Measurements from ENCODE around the gene ATP8B1.

ATP8B1 gene

DNA sequence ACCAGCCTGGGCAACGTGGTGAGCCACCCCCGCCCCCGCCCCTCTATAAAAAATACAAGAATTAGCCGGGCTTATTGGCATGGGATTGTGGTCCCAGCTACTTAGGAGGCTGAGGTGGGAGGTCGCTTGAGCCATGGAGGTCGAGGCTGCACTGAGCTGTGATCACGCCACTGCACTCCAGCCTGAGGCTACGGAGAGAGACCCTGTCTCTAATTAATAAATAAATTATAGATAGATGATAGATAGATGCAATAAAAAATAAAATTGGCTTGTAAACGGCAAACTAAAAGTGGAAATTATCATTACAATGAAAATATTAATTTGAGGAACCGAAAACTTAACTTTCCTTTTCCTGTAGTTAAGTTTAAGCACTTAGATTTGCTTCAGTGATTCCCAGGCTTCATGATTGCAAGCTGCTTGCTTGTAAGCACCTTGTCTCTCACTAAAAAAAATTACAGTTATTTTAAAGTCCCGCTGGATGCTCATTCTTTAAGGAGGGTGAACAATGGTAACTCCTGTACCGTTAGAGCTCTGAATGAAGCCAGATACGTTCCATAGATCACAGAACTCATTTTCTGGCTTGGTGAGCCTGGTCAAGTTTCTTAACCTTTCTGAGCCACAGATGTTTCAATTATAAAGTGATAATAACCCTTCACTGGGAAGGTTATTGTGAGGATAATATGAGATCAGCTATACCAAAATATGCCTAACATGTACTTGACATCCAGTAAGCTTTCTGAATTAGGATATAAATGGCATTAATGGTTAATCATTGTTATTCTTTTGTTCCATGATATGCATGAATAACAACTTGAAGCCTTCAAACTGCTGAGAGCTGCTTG, 172.1 kb downstream of the ATP8B1 start:
- peak overlapping the region; percentile 95 for H2AFZ ChIP-seq (ENCODE audit: low read length)

DNA sequence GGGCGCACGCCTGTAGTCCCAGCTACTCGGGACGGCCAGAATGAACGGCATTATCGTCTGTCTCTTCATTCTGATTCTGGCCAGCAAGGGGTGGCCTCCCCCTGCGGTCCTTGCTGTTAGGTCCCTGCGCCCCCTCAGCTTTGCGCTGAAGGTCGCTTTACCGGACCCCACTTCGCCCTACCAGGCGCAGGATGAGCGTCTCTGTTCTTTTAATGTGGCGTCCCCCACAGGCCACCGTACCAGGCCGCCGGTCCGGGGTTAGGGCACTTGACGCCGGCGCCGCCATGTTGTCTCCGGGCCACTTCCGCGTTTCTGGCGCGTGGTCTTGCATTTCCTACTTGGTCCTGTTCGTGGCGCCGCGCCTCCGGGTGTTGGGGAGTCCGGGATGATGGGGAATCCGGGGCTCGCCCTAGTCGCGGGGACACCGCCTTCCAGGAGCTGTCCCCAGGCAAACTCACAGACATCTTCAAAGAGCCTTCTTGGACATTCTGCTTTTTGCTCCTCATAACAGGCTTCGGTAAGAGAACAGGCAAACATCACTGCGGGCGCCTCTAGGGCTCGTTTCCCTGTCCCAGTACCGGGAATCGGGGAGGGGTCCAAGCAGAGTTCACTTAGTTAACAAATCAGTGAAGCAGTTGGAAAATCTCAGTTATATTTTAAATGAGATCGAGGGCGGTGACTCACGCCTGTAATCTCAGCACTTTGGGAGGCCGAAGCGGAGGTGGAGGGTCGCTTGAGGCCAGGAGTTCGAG, 172.9 kb downstream of the ATP8B1 start:
- Histone ChIP-seq H2AFZ (ENCODE audit: low read length) (peak overlapping the region; percentile 95), H4K20me1 (ENCODE audit: insufficient read depth, low read length, poor library complexity, severe bottlenecking) (no peaks in the 10 kb centered on the region), H3K9me2 (replicated peaks; ENCODE audit: low read depth, low read length) (no peaks in the 10 kb centered on the region), H3K36me3 (ENCODE audit: insufficient read depth, low read length) (no peaks in the 10 kb centered on the region), H3F3A (ENCODE audit: low read depth) (peaks cover 7% of the 10 kb centered on the region; the same call in 1 of the 2 replicates), H3K9me3 (ENCODE audit: insufficient read depth, low read depth, low read length) (no peaks in the 10 kb centered on the region), H3K27me3 (ENCODE audit: insufficient read depth, low read length, poor library complexity, severe bottlenecking) (no peaks in the 10 kb centered on the region), H3K4me1 (ENCODE audit: insufficient read depth, low read length, poor library complexity, severe bottlenecking) (peaks cover 17% of the 10 kb centered on the region), H3K4me3 (ENCODE audit: low read length, poor library complexity, severe bottlenecking) (peak overlapping the region; percentile 85), H3K79me2 (ENCODE audit: insufficient read depth, low read length) (0 out of 2 replicates have a peak, but pooled peaks cover 8% of the 10 kb centered on the region), H3K4me2 (ENCODE audit: low read depth, low read length, poor library complexity, severe bottlenecking) (peak overlapping the region; percentile 82), H3K9ac (ENCODE audit: low read depth, low read length, poor library complexity, severe bottlenecking) (peak overlapping the region; percentile 71)
- no peak for TF ChIP-seq EZH2phosphoT487 (IDR thresholded peaks at IDR 0.05; ENCODE audit: borderline replicate concordance)
- TF ChIP-seq, protein P1, sequence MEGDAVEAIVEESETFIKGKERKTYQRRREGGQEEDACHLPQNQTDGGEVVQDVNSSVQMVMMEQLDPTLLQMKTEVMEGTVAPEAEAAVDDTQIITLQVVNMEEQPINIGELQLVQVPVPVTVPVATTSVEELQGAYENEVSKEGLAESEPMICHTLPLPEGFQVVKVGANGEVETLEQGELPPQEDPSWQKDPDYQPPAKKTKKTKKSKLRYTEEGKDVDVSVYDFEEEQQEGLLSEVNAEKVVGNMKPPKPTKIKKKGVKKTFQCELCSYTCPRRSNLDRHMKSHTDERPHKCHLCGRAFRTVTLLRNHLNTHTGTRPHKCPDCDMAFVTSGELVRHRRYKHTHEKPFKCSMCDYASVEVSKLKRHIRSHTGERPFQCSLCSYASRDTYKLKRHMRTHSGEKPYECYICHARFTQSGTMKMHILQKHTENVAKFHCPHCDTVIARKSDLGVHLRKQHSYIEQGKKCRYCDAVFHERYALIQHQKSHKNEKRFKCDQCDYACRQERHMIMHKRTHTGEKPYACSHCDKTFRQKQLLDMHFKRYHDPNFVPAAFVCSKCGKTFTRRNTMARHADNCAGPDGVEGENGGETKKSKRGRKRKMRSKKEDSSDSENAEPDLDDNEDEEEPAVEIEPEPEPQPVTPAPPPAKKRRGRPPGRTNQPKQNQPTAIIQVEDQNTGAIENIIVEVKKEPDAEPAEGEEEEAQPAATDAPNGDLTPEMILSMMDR (conservative IDR thresholded peaks at IDR 0.05; ENCODE audit: low read length): peak; percentile 75

More for the DNA sequence above, 172.1 kb downstream of the ATP8B1 start:
- Histone ChIP-seq H3K4me2 (ENCODE audit: low read depth, low read length, poor library complexity, severe bottlenecking) (peak overlapping the region; percentile 82), H3F3A (ENCODE audit: low read depth) (peaks cover 11% of the 10 kb centered on the region; the same call in 1 of the 2 replicates), H4K20me1 (ENCODE audit: insufficient read depth, low read length, poor library complexity, severe bottlenecking) (no peaks in the 10 kb centered on the region), H3K9ac (ENCODE audit: low read depth, low read length, poor library complexity, severe bottlenecking) (peak overlapping the region; percentile 71), H3K79me2 (ENCODE audit: insufficient read depth, low read length) (0 out of 2 replicates have a peak, but pooled peaks cover 8% of the 10 kb centered on the region), H3K4me3 (ENCODE audit: low read length, poor library complexity, severe bottlenecking) (peak overlapping the region; percentile 85), H3K36me3 (ENCODE audit: insufficient read depth, low read length) (no peaks in the 10 kb centered on the region), H3K4me1 (ENCODE audit: insufficient read depth, low read length, poor library complexity, severe bottlenecking) (peaks cover 24% of the 10 kb centered on the region), H3K9me3 (ENCODE audit: insufficient read depth, low read depth, low read length) (no peaks in the 10 kb centered on the region), H3K9me2 (replicated peaks; ENCODE audit: low read depth, low read length) (no peaks in the 10 kb centered on the region), H3K27me3 (ENCODE audit: insufficient read depth, low read length, poor library complexity, severe bottlenecking) (no peaks in the 10 kb centered on the region)
- TF ChIP-seq, protein P1 (conservative IDR thresholded peaks at IDR 0.05; ENCODE audit: low read length): no peak
- no peak for TF ChIP-seq EZH2phosphoT487 (IDR thresholded peaks at IDR 0.05; ENCODE audit: borderline replicate concordance)

DNA sequence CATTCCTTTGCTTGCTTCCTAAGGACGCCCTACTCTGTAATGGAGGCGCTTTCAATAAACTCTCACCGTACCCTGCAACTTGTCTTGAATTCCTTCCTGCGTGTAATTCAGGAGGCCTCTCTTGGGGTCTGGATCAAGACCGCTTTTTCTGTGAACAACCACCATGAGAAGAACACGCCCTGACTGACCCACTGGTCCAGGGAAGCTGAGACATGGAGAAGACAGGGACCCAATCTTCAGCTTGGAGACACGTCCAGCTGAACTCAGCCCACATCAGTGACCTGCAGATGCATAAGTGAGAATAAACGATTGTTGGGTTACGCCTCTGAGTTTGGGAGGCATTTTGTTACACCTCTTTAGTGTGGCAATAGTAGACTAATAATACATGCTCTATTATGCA, 173.7 kb downstream of the ATP8B1 start:
- no peaks in the 10 kb centered on the region for H3K27me3 ChIP-seq (ENCODE audit: insufficient read depth, low read length, poor library complexity, severe bottlenecking)
- H3K9me2 ChIP-seq (replicated peaks; ENCODE audit: low read depth, low read length): no peaks in the 10 kb centered on the region
- H3K79me2 ChIP-seq (ENCODE audit: insufficient read depth, low read length): 0 out of 2 replicates have a peak, but pooled peaks cover 8% of the 10 kb centered on the region
- H3K4me3 ChIP-seq (ENCODE audit: low read length, poor library complexity, severe bottlenecking): peak overlapping the region; percentile 85
- H3K36me3 ChIP-seq (ENCODE audit: insufficient read depth, low read length): no peaks in the 10 kb centered on the region
- H2AFZ ChIP-seq (ENCODE audit: low read length): peak overlapping the region; percentile 95
- peaks cover 3% of the 10 kb centered on the region; the same call in 1 of the 2 replicates for H3F3A ChIP-seq (ENCODE audit: low read depth)
- peak overlapping the region; percentile 82 for H3K4me2 ChIP-seq (ENCODE audit: low read depth, low read length, poor library complexity, severe bottlenecking)
- H3K9me3 ChIP-seq (ENCODE audit: insufficient read depth, low read depth, low read length): no peaks in the 10 kb centered on the region
- H4K20me1 ChIP-seq (ENCODE audit: insufficient read depth, low read length, poor library complexity, severe bottlenecking): no peaks in the 10 kb centered on the region
- peak overlapping the region; percentile 71 for H3K9ac ChIP-seq (ENCODE audit: low read depth, low read length, poor library complexity, severe bottlenecking)
- TF ChIP-seq EZH2phosphoT487 (IDR thresholded peaks at IDR 0.05; ENCODE audit: borderline replicate concordance): no peak
- TF ChIP-seq, protein P1 (conservative IDR thresholded peaks at IDR 0.05; ENCODE audit: low read length): no peak
- H3K4me1 ChIP-seq (ENCODE audit: insufficient read depth, low read length, poor library complexity, severe bottlenecking): peaks cover 14% of the 10 kb centered on the region

All from Loucy (cell line).